Stimulated activated CD4-positive, alpha-beta T cell treated with anti-CD3 and anti-CD28 coated beads, Interleukin-15, amount 100 ng/mL, for 24 hours (primary cell): ENCODE measurements around the gene KDM1A.

Experiments
- DNase-seq: peaks from one replicate; pipeline ENCODE4 v3.0.0-alpha.2; 2020

KDM1A gene

DNA sequence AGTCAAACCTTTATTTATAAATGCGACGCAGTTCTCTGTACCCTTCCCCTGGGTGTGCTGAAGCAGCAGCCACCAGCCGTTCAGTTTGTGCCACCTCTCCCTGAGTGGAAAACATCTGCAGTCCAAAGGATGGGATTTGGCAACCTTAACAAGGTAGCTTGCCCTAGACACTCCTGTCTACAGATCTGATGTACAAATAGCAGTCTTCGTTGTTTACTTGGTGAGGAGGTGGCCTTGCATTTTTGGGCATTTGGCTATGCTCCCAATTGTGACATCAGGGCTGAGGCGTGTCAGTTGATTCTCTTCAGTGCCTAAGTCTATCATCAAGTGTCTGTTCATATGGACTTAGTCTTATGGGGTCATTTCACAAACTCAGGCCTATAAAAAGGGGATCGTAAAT, 59.8 kb downstream of the KDM1A start:
- DNase-seq, result no peak

DNA sequence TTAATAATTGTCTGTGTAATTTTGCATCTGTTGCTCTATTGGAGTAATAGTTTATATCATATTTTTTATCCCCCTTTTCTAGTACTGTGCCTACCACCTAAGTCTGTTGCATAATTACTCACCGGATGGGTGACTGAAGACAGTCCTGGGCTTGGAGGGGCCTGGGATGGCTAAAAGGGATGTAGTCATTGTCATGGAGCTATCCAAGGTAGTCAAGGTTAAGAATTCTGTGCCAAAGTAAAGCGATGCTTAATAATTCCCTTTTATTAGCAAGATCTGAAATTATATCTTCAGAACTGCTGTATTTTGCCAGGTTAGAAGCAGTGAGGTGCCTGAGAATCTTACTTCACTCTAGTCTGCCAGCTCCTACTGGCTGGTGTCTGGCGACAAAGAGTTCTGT, 61.6 kb downstream of the KDM1A start:
- DNase-seq, result no peak

DNA sequence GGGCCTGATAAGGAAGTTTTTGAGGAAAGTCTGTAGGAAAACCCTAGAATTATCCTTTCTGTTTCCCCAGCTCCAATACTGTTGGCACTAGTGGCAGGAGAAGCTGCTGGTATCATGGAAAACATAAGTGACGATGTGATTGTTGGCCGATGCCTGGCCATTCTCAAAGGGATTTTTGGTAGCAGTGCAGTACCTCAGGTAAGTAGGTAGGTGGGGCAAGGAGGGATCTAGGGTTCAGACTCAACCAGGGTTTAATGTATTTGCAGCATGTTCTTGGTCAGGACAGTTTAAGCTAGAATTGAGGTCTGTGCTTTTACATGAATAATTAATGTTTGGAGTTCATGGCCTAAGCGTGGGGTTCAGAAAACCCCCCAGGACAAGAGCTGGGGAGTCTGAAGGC, 62.1 kb downstream of the KDM1A start:
- no peak for DNase-seq

DNA sequence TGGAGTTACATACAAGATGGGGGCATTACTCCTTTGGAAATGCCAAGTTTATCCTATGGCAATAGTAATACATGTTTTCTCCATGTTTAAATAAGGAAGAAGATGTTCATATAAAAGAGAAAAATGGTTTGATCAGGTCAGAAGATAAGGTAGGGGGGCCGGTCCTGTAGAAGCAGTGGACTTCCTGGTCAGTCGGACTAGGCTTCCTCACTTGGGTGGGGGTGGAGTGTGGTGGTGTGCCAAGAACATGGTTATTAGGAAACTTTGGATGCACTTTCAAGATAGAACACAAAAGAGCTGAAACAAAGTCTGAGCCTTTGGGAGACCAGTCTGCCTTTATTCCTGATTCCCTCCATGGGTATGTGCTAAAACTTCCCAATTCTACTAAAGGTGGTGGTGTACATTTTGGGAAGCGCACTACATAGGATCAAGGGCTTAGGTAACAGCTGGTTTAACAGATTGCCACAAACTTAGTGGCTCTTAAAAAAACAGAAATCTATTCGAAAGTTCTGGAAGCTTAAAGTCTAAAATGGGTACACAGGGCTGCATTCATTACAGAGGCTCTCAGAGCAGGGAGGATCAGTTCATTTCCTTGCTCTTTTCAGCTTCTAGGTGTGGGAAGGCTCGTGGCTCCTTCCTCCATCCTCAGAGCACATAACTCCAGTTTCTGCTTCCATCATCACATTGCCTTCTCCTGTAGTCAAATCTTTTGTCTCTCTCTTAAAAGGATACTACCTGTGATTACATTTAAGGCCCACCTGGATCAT, 64.6 kb downstream of the KDM1A start:
- DNase-seq, result no peak

DNA sequence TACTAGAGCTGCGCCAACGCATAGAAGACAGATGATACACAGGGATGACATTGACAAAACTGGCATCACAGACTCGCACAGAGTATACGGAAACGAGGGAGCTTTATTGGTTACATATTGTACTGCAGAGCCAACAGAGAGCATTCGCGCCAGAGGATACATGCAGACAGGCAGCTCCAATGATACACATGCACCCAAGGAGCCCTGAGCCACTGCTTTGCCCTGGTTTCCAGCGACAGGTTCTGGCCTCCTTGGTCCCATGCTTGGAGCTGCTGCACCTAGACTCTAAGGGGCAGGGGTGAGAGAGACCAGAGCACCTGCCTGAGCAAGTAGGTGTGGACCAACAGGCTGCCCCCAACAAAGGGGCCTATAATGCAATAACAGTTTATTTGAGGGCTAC, 65.6 kb downstream of the KDM1A start:
- DNase-seq, result no peak

DNA sequence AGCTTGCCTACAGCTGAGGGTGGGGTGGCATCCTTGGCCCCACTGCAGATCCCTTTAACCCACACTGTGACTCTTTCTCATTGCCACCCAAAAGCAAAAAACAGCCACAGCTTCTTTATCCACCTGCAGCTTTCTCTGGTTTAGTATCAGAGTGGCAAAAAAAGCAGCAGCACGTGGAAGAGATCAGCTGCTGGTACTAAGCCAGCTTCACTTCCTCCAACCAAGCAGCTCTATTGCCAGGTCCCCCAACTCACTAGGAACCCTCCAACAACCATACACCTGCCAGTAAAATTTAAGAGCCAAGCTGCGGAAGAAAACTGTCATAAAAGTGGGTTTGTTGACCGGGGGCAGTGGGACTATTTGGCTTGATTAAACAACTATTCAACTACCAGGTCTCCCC, 66.4 kb downstream of the KDM1A start:
- DNase-seq, result no peak

DNA sequence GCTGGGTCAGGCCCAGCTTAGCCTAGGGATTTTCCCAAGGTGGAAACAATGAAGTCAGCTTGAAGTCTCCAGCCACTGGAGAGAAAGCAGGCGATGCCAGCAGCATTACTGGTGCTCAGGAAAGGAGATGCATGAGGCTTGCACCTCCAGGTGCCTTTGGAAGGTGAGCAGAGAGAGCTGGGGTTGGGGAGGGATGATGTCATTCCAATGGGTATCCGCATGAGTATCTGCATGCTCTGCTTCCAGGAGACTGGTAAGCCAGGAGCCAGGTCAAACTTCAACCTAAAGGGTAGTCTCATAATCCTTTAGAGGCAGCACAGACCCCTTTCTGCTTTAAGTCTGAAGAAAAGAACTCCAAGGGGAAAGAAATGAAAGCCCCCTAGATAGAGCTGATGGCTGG, 68.8 kb downstream of the KDM1A start:
- no peak for DNase-seq

DNA sequence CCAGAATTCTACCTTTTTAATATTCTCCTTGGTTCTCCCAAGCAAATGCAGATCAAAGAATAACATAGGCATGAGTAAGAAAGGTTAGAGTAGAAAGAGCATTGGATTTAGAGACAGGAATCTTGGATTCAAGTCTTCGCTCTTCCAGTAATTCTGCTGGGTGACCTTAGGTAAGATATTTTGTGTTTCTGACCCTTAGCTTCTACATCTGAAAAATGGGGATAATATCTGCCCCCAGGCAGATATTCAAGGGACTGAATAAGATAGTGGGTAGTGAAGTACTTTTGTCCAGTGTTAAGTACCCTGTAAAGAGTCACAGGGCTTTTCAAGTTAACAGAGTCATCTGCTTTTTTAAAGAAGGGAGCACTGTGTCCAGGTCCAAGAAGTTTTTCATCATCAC, 70.8 kb downstream of the KDM1A start:
- DNase-seq, result no peak

DNA sequence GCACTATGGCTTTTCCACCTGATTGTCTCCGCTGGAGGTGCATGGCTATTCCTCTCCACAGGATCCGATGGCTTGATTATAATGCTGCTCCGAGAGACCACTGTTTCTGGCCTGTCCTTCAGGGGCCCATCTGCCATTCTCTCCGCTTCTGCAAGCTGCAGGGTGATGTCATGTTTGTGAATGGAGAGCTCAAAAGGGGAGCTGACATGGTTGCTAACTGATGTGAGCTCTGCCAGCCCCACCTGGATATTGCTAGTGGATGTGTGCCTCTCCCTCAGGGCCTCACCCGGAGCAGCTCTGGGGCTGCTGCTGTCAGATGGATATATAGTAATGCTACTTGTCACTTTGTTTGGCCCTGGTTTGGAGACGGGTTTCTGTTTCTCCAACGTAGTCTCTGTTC, 72.3 kb downstream of the KDM1A start:
- no peak for DNase-seq

DNA sequence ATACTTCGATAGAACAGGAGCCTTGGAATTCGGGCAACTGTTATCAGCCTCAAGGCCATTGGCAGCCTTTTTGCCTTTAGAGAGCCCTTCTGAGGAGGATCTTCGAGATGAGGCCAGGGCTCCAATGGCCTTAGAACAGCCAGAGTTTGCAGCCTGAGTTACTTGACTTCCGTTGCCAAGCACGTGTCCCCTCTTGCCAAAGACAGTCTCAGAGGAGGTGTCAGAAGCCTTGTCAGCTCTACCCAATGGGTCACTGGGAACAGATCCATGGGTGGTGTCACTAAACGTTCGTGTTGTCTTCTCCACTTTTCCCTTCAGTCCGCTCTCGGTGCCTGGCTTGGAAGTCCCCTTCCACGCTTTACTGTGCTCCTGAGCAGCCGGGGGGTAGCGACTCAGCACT, 73.2 kb downstream of the KDM1A start:
- no peak for DNase-seq

DNA sequence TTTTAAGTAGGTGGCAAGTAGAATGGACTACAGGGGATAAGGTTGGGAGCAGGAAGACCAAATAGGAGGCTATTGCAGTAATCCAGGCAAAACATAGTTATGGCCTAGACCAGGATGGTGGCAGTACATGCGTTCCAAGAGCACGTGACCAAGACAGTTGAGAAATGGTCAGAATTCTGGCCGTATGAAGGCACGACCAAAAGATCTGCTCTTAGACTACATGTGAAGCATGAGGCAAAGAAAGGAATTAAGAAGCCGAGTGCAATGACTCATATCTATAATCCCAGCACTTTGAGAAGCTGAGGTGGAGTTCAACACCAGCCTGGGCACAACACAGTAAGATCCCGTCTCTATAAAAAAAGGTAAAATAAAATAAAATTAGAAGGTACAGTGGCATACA, 78.0 kb downstream of the KDM1A start:
- DNase-seq, result no peak

DNA sequence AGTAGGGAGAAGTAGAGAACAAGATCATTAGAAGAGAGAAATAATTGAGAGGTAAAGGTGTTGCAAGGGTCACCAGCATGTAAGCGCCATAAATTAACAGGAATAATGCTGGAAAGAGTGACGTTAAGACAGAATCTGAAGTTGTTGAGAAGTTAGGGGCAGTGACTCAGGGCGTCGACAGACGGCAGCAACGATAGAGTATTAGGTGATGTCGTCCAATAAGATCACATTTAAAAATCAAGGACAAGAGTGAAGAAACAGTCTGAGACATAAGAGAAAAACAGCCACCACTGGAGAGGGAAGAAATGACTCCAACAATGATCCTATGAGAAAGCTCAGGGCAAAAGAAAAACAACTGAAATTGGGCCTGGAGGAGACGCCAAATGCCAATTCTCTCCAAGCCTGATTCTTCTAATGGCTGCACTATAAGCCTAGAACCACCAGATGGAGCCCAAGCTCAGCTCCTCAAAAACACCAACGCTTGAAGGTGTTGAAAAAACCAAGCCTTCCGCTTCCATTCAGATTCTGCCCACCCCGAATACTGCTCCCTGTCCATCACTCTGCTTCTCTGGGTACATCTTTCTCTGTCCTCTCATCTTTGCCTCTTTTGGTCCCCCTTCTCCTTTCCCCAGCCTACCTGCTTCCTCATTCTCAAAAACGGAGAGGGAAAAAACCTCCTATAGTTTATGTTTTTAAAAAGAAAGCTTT, 79.3 kb downstream of the KDM1A start:
- DNase-seq, result peak; percentile 62

DNA sequence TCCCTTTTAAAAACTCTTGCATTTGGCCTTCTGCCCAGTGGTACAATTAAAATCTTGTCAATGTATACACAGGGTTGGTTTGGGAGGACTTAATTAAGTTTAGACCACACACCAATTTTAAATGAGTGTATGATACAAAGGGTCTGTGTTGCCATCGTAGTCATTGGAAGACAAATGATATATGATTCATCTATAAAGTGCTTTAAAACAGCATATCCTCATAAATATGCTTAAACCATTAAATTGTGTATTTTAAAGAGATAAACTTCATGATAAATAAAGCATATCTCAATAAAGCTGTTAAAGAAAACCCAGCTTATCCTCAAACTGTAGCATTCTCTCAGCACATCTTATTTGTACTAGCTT, 79.9 kb downstream of the KDM1A start:
- DNase-seq, result no peak

DNA sequence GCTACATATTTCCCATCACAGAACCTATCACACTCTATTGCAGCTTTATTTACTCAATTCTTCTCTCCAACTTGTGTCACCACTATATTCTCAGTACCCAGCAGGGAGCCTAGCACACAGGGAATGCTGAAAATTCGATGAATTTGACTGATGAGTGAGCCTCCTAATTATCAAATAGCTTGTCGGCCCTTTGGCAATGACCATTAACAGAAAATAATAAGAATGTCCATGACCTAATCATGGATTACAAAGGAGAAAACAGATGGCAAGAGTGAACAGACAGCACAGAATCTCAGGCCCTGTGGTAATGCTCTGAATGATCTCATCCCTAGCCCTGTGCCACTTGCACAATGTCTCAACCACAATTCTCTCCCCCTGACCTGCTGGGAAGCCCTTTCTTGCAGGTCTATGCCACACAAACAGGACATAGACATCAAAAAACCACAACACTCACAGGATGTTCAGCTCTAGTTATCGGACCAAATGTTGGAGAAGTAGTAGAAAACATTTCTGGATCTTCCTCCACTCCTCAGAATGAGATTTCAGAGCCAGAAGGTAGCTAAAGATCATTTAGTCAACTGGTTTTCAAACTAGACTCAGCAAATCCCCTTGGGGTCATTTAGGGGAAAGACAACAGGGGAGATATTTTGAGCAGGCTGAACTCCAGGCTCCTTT, 80.9 kb downstream of the KDM1A start:
- DNase-seq, result peak; percentile 29

DNA sequence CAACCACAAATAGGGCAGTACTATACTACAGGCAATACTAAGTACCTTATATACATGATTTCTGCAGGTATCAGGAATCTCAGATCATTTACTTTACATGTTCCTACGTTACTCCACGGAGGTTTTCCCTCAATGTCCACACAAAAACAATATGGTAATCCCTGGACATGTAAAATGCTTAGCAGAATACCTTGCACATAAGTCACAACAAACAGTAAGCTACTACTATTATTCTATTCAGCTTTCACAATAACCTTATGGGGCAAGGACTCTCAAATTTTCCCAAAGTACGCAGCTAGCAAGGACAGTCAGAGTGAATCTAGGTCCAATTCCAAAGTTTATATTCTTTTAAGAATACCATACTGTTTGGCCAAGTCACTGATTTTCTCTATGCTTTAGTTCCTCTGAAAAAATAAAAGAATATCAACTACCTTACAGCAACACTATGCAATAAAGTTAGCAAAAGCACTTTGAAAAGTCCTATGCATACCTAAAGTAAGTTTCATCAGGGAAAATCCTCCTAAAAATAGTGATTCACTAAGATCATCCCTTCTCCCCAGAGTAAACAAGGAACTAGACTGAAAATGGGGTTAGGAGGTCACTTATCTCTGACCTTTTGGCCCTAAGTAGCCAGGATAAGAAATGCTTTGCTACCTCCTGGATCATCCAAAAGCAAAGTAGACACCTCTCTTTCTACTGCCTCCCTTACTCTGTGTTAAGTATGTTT, 82.0 kb downstream of the KDM1A start:
- no peak for DNase-seq

DNA sequence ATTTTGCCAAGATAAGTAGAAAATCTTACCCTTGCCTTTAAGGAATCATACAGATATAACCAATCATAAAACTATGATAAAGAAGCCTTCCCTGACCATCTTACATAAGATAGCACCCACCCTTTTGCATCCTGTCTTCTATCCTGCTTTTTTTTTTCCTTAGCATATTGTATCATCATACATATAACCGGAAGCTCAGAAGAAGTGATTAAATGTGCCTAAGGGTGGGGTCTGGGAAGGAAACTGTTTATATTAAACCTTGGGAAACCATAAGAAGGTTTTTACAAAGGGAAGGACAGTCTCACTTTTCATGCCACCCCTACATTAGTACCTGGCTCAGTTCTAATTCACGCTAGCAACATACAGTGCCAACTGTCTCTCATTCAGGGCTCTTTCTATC, 82.6 kb downstream of the KDM1A start:
- DNase-seq, result no peak

DNA sequence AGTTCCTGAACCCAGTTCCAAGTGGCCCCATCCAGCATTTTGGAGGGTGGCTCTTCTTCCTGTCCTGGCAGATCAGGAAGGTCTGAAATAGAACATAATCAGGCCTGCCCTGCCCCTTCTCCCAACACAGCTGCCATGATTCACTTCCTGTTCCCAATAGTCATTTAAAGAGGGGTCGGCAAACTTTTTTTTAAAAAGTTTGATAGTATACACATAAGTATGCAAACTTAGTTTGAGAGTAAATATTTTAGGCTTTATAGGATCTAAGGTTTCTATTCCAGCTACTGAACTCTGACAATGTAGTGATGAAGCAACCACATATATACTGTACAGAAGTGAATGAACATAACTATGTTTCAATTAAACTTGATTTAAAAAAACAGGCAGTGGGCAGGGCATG, 83.0 kb downstream of the KDM1A start:
- DNase-seq, result no peak

DNA sequence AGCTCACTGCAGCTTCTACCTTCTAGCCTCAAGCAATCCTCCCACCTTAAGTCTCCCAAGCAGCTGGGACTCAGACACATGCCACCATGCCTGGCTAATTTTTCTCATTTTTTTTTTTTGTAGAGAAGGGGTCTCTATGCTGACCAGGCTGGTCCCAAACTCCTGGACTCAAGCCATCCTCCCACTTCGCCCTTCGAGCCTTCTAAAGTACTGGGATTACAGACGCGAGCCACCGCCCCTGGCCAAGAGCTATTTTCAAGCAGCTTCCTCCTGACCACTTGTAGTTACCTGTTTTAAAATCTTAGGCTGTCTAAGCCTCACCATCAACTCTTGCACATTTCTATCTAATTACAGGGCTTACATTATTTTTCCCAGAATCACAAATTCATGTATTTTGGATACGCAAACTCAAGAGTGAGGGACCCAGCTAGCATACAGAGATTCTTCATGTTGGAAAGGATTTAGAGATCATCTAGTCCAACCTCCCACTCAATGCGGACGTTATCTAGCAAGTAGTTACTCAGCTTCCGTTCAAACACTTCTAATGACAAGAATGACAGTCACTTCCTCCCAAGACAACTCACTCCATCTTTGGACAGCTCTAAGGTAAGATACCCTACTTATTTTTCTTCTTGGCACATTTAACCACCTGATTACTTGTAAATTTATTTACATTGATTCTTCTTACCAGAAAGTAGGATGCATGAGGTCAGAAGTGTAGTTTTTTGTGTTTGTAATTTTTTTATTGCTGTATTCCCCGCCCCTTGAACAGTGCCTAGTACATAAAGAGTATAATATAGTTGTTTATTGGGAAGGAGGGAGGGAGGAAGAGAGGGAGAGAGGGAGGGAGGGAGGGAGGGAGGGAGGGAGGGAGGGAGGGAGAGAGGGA, 84.0 kb downstream of the KDM1A start:
- peak; percentile 47 for DNase-seq

DNA sequence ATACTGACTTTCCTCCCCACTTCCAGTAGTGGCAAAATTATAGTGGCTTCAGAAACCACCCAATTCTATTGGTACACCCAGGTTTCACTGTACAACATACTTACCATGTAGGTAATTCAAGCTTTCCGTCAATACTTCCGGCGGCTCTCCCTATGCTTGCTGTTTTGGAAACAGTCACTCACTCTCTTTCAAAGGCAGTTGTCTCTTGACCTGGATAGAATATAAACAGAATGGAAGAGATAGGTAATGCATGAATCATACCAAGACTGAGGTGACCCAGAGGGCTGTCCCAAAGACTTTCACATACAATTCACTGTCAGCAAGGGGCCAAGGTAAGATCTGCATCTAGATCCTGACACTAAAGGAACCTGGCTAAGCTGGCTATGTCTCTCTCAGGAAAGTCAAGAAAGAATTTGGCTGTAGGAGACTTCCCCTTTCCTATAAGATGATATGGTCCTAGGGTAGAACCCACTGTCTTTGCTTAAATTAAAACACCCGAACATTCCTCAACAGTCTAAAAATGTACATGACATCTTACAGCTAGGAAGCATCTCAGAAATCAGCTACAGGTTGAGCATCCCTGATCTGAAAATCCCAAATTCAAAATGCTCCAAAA, 89.8 kb downstream of the KDM1A start:
- DNase-seq, result peak; percentile 53

DNA sequence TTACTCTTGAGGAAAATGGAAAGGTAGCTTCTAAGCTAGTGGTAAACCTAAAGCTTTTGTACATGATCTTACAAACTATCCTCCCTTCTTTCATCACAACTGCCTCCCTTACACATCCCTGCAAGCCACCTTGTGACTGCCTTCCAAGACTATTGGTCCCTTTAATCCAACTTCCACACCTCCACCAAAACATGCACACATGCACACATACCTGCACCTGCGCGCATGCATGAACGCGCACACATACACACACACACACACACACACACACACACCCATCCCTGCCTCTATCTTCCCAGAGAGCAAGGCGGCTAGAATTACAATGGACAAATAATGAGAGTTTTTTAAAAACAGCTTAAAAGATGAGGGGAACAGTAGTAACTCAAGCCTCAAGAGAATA, 91.1 kb downstream of the KDM1A start:
- DNase-seq, result no peak

DNA sequence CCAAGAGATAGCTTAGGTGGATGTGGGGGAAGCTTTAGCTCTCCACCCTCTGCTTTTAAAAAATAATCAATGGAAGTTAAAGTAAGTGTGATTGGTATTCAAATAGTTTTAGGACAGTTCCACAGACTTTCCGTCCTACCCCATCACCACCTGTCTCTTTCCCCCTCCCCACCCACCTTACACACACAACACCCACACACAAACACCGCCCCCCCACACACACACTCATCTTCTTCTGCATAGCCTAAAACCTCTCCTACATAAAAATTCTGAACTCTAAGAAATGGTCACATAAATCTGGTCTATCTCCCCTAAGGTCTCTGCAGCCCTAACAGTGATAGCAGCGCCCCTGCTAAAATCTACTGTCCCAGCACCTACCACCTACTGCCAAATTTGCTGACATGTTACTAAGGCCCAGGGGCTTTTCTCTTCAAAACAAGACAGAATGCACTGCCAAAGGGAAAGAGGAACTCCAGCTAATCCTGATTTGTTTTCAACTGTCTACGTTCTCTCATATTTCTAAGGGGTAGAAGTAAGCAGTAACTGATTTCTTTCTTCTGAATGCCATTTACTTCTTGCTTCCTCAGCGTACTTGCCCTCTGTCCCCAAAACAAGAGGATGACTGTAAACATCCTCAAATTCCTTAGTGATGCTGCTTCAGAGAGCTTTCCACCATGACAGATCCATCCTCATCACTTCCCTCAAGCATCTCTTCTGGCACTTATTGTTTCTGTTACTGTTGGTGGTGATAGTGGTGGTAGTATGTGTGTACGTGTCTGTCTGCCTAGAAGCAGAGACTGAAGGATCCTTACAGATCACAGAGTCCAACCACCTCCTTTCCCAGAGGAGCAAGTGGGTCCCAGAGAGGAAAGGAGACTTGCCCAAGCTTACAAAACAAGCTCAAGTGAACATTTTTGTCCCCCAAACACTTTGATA, 92.6 kb downstream of the KDM1A start:
- no peak for DNase-seq
